G401 (cell line): ENCODE results near the gene PLAAT5. TPM values are rescaled to one million over a fixed set of nuclear protein-coding genes. Genes with fewer than 3 reads are reported as not detected.

ENCODE experiments used
- DNase-seq: peaks from one replicate; pipeline ENCODE4 v3.0.0-alpha.2; 2015; ENCODE audit warnings: low spot score
- in situ Hi-C: cut with HindIII; loops from 2 replicates; pipeline ENCODE4 v1.10.0; 2016; ENCODE audit warnings: low sequenced_read_pairs, mixed read lengths
- total RNA-seq: library from RNA; depleted of rRNA; stranded (reverse); fragments of >200 nt; shearing (Covaris generic); gene quantifications from 2 replicates; pipeline ENCODE4 v1.2.3, GENCODE V29; 2014

Gene PLAAT5
- total RNA-seq, 1 experiment from 2014 or later: not detected

DNA sequence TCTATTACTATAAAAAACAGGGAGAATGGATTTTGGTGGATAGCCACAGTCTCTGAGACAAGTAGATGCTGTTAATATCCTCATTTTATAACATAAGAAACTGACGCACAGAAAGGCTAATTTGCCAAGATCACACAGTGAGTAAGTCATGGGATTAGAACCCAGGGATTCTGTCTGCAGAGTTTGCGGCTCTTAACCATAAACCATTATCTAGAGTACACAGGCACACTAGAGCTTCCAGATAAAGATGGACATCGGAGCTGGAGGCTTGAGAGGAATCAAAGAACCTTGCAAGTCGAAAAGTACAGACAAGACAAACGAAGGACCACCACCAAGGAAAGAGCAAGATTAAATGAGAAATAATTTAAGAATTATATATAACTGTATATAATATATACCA lies 26.2 kb upstream of the PLAAT5 start:
- no peak for DNase-seq
- in situ Hi-C loops: no loop called here

DNA sequence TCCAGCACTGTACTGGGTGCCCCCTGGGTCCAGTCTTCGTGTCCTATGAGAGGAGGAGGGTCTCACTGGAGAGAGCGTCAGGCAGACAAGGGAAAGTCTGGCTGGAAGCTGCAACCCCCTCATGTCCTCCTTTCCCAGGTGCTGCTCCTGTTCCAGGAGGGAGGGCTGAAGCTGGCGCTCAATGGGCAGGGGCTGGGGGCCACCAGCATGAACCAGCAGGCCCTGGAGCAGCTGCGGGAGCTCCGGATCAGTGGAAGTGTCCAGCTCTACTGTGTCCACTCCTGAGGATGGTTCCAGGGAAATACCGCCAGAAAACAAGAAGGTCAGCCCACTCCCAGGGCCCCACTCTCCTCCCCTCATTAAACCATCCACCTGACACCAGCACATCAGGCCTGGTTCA lies 25.1 kb upstream of the PLAAT5 start:
- no peak for DNase-seq
- in situ Hi-C loops: no loop called here

DNA sequence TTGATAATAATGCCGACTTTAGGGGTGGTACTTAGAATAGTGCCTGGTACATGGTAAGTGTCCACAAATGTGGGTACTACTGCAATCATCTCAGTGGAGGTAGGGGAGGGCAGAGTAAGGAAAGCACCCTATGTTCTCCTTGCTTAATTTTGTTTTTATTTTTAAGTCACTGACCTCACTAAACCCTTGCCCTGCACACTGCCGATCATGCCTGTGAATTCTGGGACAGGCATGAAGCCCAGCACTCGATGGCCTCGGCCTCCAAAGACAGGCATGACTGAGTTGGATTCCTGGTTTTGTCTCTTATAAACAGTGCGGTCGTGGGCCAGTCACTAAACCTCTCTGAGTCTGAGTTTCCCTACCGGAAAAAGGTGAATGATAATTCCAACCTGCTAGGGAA lies 21.8 kb upstream of the PLAAT5 start:
- DNase-seq: no peak
- in situ Hi-C loops: no loop called here

DNA sequence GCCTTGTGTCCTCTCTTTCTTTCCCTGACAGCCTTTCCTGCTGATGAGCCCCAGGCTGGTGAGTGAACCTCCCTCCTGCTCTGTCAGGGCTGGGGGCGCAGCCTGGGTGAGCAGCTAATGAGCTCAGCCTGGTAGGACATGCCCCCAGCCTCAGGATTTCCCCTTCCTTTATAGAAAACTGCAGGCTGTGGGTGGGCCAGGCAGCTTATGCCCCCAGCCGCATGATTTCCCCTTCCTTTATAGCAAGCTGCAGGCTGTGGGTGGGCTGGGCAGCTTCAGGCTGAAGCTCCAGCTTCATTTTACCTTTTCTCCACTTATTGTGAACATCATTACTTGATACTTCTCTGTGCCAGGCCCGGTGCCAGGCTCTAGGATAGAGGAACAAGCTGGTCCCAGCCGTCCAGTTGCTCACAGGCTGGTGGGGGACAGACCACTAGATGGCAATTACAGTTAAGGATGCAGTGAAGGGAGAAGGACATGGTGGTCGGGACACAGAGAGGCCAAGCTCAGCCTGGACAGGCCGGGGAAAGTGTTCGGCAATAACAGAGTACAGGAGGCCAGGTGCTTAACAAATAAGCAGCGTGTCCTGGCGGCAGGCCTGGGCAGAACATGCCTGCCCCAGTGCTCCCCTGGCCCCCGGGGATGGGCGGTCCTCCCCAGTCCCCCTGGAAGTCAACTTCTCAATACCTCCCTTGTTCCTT lies 20.2 kb upstream of the PLAAT5 start:
- DNase-seq: no peak
- in situ Hi-C loops: no loop called here

DNA sequence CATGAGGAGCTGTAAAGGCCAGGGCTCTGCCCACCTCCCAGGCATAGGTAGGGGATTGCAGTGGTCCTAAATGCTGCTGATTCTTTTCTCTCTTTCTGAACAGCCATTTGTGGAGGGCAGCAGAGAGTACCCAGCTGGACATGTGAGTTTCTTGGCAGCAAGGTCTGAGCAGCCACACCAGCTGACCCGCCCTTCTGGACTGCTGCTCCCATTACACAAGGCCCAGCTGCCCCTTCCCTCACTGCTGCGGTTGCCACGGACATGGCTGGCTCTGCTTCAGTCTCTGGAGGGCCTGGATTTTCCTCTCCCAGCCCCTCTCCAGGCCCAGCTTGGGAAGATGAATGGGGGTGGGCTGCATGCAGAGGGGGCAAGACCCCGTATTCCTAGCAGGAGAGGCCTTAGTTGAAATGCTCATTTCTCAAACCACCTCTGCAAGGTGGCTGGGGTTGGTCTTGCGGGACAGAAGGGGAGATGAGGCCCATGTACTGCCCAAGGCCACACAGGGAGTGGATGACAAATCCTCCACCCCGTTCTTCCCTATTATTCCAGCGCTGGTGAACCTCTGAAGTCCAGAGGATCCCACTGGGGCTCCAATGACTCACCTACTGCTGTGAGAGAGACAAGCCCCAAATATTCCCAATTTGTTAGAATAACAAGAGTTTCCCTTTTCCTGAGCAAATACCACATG lies 19.5 kb upstream of the PLAAT5 start:
- DNase-seq: peak; percentile 78
- in situ Hi-C loops: no loop called here

- no peak for DNase-seq
- in situ Hi-C loops: no loop called here
These were observed 17.8 kb upstream of the PLAAT5 start for GRCh38 chr11:63508745-63509144.

GRCh38 chr11:63508009-63508408 lies 17.0 kb upstream of the PLAAT5 start:
- in situ Hi-C loops: no loop called here
- DNase-seq: peak; percentile 39

DNA sequence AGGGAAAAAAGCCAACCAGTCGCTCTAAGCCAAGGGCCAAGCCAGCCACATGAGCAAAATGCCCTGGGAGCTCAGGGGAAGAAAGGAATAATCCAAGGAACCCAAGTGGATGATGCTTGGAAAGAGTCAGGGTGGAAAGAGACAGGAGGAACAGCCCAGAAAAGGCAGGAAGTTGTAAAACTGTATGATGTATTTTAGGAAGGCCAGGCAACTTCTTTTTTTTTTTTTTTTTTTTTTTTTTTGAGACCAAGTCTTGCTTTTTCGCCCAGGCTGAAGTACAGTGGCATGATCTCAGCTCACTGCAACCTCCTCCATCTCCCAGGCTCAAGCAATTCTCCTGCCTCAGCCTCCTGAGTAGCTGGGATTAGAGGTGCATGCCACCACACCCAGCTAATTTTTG lies 16.5 kb upstream of the PLAAT5 start:
- no peak for DNase-seq
- in situ Hi-C loops: no loop called here

DNA sequence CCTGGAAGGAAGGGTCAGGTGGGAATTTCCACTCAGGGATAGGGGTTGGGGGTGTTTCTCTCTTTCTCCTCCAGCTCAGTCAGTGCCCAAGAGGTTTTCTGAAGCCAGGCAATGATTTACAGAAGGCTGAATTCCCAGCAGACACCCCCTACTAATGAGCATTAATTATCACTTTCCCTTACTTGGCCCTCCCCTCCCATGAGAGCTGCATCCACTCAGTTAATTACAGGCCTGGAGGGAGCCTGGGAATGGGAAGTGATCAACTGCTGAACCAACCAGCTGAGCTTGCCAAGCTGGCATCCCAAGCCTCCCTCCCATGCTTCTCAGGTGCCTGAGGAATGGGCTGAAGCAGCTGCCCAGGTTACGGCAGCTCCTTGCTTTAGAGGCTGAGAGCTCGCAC lies 15.9 kb upstream of the PLAAT5 start:
- in situ Hi-C loops: no loop called here
- DNase-seq: no peak

- DNase-seq: no peak
- in situ Hi-C loops: no loop called here
These were observed 15.0 kb upstream of the PLAAT5 start, which contains the start of gene LGALS12 for GRCh38 chr11:63505857-63506528. Gene LGALS12 (plus strand): TSS chr11:63506084. CDS start chr11:63506459, 375 bp downstream.

DNA sequence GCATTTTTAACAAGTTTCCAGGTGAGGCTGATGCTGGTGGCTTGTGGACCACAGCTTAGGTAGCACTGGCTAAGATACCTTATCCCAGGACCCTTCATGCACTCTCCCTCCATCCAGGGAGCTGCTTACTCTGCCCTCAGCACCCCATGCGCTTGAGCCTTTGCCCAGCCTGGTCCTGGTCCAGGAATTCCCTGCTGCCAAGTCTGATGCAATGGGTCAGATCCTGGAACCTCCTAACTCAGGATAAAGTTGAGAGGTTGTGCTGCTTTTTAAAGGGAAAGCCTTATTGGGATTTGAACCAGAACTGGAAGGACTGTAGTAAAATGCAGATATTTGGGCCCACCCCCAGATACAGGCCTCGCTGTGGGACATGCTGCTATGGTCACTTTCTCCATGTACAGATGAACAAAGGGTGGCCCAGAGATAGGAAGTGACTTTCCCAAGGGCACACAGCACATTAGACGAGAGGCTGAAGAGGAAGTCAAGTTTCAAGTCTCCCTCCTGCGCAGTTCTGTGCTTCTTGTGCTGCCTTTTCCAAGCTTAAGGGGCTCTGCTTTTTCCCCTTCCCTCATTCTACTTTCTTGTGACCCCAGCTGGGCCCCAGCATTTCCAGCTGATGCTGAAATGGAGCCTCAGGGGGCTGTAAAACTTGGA lies 14.1 kb upstream of the PLAAT5 start:
- peak; percentile 12 for DNase-seq
- in situ Hi-C loops: no loop called here

DNA sequence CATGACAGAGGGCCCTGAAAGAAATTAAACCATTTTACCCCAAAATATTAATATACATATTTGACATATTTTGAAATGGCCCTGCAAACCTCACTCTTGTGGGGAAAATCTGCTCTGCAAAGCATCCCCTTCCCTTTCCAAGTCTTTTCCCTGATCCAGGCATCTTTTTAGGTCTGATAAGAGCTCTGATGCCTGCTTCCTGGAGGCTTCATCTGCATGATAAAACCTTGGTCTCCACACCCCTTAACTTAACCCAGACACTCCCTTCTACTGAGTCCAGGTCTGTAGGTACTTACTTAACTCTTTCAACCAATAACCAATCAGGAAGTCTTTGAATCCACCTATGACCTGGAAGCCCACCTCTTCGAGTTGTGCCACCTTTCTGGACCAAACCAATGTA lies 13.1 kb upstream of the PLAAT5 start:
- no peak for DNase-seq
- in situ Hi-C loops: no loop called here

- in situ Hi-C loops: no loop called here
- no peak for DNase-seq
These were observed 12.5 kb upstream of the PLAAT5 start for GRCh38 chr11:63503492-63503891.

DNA sequence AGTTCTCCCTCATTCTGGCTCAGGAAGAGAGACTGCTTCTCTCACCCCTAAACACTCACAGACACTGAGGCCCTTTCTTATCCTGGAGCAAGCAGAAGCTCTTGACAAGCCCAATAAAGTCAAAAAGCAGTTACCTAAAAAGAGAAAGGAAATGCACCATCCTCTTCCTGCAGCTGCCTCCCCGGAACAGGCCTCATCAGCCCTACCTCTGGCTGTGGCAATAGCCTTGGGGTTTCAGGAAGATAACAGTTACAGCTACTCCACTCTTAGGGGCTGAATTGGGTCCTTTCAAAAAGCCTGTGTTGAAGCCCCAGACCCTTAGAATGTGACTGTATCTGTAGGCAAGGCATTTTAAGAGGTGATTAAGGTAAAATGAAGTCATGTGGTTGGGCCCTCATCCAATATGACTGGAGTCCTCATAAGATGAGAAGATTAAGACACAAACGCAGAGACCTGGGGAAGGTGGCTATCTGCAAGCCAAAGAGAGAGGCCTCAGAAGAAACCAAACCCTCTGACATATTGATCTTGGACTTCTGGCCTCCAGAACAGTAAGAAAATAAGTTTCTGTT lies 11.4 kb upstream of the PLAAT5 start:
- in situ Hi-C loops: no loop called here
- DNase-seq: no peak

- no peak for DNase-seq
- in situ Hi-C loops: no loop called here
These were observed 10.3 kb upstream of the PLAAT5 start for GRCh38 chr11:63501236-63501635.

DNA sequence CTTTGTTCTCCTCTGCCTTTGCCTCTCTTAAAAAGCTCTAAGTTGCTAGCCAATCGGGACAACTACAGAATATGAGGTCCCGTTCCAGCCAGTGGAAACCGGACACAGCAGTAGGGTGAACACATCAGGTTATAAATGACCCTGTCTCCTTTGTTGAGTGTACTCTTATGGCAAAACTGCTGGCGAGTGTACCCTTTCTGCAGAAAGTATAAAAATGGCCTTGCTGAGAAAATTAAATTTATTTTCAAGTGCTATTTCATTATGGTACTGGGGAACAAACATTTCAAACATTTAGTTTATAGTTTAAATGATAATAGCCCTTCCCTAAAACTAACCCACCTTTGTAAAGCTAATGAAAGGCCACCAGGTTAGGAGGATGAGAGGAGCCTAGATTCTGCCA lies 8.9 kb upstream of the PLAAT5 start:
- DNase-seq: no peak
- in situ Hi-C loops: no loop called here

DNA sequence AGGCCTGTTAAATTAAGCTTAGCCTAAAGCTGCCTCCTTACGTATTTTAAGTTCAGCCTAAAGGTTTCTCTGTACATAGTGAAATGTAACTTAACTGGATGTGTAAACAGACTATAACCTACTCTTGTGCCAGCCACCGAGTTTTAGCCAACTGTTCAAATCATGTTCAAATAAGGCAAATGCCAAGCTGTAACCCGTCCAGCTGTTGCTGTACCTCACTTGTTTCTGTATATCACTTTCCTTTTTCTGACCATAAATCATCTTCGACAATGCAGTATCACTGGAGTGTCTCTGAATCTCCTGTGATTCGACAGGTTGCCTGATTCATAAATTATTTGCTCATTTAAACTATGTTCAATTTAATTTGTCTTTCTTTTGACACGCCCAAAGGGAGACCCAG lies 4.0 kb upstream of the PLAAT5 start:
- in situ Hi-C loops: no loop called here
- DNase-seq: no peak

- in situ Hi-C loops: no loop called here
- no peak for DNase-seq
These were observed 2.2 kb upstream of the PLAAT5 start for GRCh38 chr11:63493127-63493526.

GRCh38 chr11:63492441-63492840 lies 1.5 kb upstream of the PLAAT5 start:
- in situ Hi-C loops: no loop called here

More at GRCh38 chr11:63492441-63492840, 1.5 kb upstream of the PLAAT5 start:
- DNase-seq: no peak
